Fibroblast of lung (primary cell): ENCODE results near the gene DNPH1. TPM values are rescaled to one million over a fixed set of nuclear protein-coding genes. Genes with fewer than 3 reads are reported as not detected.

Experiments used
- DNase-seq, 2 donors: peaks; one replicate each; pipeline versions ENCODE4 v3.0.0 to v3.0.0-alpha.2; 2010; ENCODE audit warnings: low read depth in 2 of 2
- H2AFZ ChIP-seq: 2 replicates; pipeline ENCODE4 v1.5.1; 2012; ENCODE audit warnings: low read length, control low read depth, inconsistent platforms
- H3K27ac ChIP-seq: 2 replicates; pipeline ENCODE4 v1.5.1; 2011; ENCODE audit warnings: low read length, control low read depth; ENCODE audit not compliant: insufficient read depth
- H3K27me3 ChIP-seq: 2 replicates; pipeline ENCODE4 v1.5.1; 2011; ENCODE audit warnings: mild to moderate bottlenecking, low read length; ENCODE audit not compliant: control insufficient read depth, insufficient read depth
- H3K36me3 ChIP-seq: 2 replicates; pipeline ENCODE4 v1.5.1; 2011; ENCODE audit warnings: low read length; ENCODE audit not compliant: control insufficient read depth, insufficient read depth
- H3K4me1 ChIP-seq: 2 replicates; pipeline ENCODE4 v1.5.1; 2011; ENCODE audit warnings: low read length; ENCODE audit not compliant: control insufficient read depth, insufficient read depth; ENCODE audit errors: extremely low read depth
- H3K4me2 ChIP-seq: 2 replicates; pipeline ENCODE4 v1.5.1; 2011; ENCODE audit warnings: low read length, control low read depth; ENCODE audit not compliant: insufficient read depth; ENCODE audit errors: extremely low read depth
- H3K4me3 ChIP-seq, 4 experiments: fragments of 200-600 bp in 1 of 4; sonication (generic) in 1 of 4; replicated peaks in 1 of 4; 2 replicates each; pipeline ENCODE4 v1.5.1; 2011 to 2016; ENCODE audit warnings: low read length in 4 of 4, low read depth in 3 of 4, mild to moderate bottlenecking in 3 of 4, control low read depth in 2 of 4, inconsistent platforms in 1 of 4, mixed read lengths in 1 of 4; ENCODE audit not compliant: insufficient read depth in 1 of 4; ENCODE audit errors: control extremely low read depth in 1 of 4
- H3K79me2 ChIP-seq: 2 replicates; pipeline ENCODE4 v1.5.1; 2012; ENCODE audit warnings: mild to moderate bottlenecking, low read length, inconsistent platforms; ENCODE audit not compliant: control insufficient read depth, insufficient read depth
- H3K9ac ChIP-seq: 2 replicates; pipeline ENCODE4 v1.5.1; 2011; ENCODE audit warnings: mild to moderate bottlenecking, low read length, control low read depth; ENCODE audit not compliant: insufficient read depth
- H3K9me3 ChIP-seq: 2 replicates; pipeline ENCODE4 v1.5.1; 2012; ENCODE audit warnings: low read depth, low read length; ENCODE audit not compliant: control insufficient read depth, insufficient read depth
- H4K20me1 ChIP-seq: 2 replicates; pipeline ENCODE4 v1.5.1; 2011; ENCODE audit warnings: low read length; ENCODE audit not compliant: control insufficient read depth, insufficient read depth; ENCODE audit errors: extremely low read depth
- CTCF ChIP-seq, 2 donors: IDR thresholded peaks in 1 of 2; conservative IDR thresholded peaks in 1 of 2; 1 replicate in 1 of 2; 2 replicates in 1 of 2; pipeline ENCODE4 v1.5.1; 2011 to 2012; ENCODE audit warnings: low read length in 2 of 2, control low read depth in 1 of 2, inconsistent platforms in 1 of 2, low read depth in 1 of 2, mild to moderate bottlenecking in 1 of 2
- EZH2 ChIP-seq: IDR thresholded peaks from 2 replicates; pipeline ENCODE4 v1.5.1; 2012; ENCODE audit warnings: low read length, control low read depth, mild to moderate bottlenecking; ENCODE audit errors: missing control alignments
- polyA plus RNA-seq, 2 donors: library from polyadenylated mRNA; depleted of rRNA in 1 of 2; stranded (reverse) in 1 of 2; unstranded in 1 of 2; fragments of >200 nt; gene quantifications; 2 replicates each; pipeline ENCODE4 v1.2.1, GENCODE V29; 2011 to 2012; ENCODE audit warnings: missing spikeins in 1 of 2
- total RNA-seq: library from RNA; depleted of rRNA; stranded (reverse); fragments of >200 nt; gene quantifications from 2 replicates; pipeline ENCODE4 v1.2.1, GENCODE V29; 2014

DNPH1 gene
- total and polyA plus RNA-seq, 2 donors (not counting 1 experiment from before 2014, with no cell fraction given) = 31.2 to 52.5 TPM

- no peak overlapping the region for H3K9ac ChIP-seq
- no peak overlapping the region for H3K4me2 ChIP-seq
- peaks cover 17% of the 10 kb centered on the region for H3K36me3 ChIP-seq
- no peak overlapping the region for H3K4me3 ChIP-seq
- no peaks in the 10 kb centered on the region for H3K27me3 ChIP-seq
- no peak overlapping the region for H2AFZ ChIP-seq
- H3K4me1 ChIP-seq = no peaks in the 10 kb centered on the region
- no peaks in the 10 kb centered on the region for H3K9me3 ChIP-seq
- H3K27ac ChIP-seq = no peak overlapping the region
- no peak for DNase-seq
- no peaks in the 10 kb centered on the region for H4K20me1 ChIP-seq
- H3K79me2 ChIP-seq = no peaks in the 10 kb centered on the region
- TF ChIP-seq CTCF (conservative IDR thresholded peaks at IDR 0.05 in 1 of 2, IDR thresholded peaks at IDR 0.05 in 1 of 2; ENCODE audit: low read depth in 1 of 2, low read length in 2 of 2) (no peak), EZH2 (no peak)
These were observed 28.7 kb downstream of the DNPH1 start for GRCh38 chr6:43200541-43200940.

- Histone ChIP-seq H3K4me3 (no peak overlapping the region), H3K4me1 (no peaks in the 10 kb centered on the region), H3K79me2 (no peaks in the 10 kb centered on the region), H3K9ac (no peak overlapping the region), H2AFZ (no peak overlapping the region), H3K9me3 (no peaks in the 10 kb centered on the region), H3K4me2 (no peak overlapping the region), H3K36me3 (peaks cover 16% of the 10 kb centered on the region), H4K20me1 (no peaks in the 10 kb centered on the region), H3K27me3 (no peaks in the 10 kb centered on the region), H3K27ac (no peak overlapping the region)
- TF ChIP-seq CTCF (conservative IDR thresholded peaks at IDR 0.05 in 1 of 2, IDR thresholded peaks at IDR 0.05 in 1 of 2; ENCODE audit: low read depth in 1 of 2, low read length in 2 of 2) = no peak
- TF ChIP-seq EZH2 = no peak
- no peak for DNase-seq
These were observed 29.4 kb downstream of the DNPH1 start for GRCh38 chr6:43199912-43200311.

- Histone ChIP-seq H3K27me3 (no peaks in the 10 kb centered on the region), H3K4me2 (no peak overlapping the region), H3K79me2 (no peaks in the 10 kb centered on the region), H3K4me3 (no peak overlapping the region), H2AFZ (no peak overlapping the region), H3K9ac (no peak overlapping the region), H3K36me3 (peaks cover 17% of the 10 kb centered on the region), H3K4me1 (no peaks in the 10 kb centered on the region), H3K27ac (no peak overlapping the region), H4K20me1 (no peaks in the 10 kb centered on the region), H3K9me3 (no peaks in the 10 kb centered on the region)
- no peak for TF ChIP-seq EZH2
- no peak for DNase-seq
These were observed 32.9 kb downstream of the DNPH1 start for GRCh38 chr6:43196337-43196736.
